CD4-positive, alpha-beta T cell treated with Interleukin-21 for 1 hour (primary cell): ENCODE results near the gene ATP5IF1.

ENCODE experiments used
- DNase-seq: peaks from one replicate; pipeline ENCODE4 v3.0.0-alpha.2; 2020

The ATP5IF1 gene

DNA sequence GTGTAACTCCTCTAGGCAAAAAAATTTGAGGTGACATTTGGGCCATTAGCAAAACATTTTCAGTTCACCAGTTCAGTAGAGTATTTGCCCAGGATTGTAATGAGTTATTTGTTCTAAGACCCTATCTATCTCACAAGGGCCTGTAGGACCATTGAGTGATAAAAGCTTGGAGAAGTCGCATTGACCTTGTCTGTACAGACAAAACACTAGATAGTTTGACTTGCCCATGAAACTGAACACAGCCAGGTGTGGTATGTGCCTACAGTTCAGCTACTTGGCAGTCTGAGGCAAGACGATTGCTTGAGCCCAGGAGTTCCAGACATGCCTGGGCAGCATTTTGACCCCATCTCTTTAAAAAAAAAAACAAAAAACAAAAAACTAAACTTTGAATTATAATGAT is 3.1 kb downstream of the ATP5IF1 start:
- DNase-seq: no peak

DNA sequence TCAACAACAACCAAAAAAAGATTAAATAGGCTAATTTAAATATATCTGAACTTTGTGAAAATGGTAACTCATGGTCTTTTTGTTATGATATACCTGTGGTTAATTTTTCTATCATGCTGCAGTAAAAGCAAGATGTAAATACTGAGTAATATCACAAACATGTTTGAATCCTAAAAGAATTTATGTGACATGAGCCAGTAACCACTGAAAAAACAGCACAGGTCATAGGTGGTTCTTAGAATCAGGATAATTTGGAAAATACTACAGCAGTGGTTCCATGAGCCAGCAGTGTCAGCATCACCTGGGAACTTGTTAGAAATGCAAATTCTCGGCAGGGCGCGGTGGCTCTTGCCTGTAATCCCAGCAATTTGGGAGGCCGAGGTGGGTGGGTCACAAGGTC is 4.1 kb downstream of the ATP5IF1 start:
- no peak for DNase-seq

- DNase-seq: no peak
Observed at GRCh38 chr1:28241638-28242241, 5.8 kb downstream of the ATP5IF1 start.

DNA sequence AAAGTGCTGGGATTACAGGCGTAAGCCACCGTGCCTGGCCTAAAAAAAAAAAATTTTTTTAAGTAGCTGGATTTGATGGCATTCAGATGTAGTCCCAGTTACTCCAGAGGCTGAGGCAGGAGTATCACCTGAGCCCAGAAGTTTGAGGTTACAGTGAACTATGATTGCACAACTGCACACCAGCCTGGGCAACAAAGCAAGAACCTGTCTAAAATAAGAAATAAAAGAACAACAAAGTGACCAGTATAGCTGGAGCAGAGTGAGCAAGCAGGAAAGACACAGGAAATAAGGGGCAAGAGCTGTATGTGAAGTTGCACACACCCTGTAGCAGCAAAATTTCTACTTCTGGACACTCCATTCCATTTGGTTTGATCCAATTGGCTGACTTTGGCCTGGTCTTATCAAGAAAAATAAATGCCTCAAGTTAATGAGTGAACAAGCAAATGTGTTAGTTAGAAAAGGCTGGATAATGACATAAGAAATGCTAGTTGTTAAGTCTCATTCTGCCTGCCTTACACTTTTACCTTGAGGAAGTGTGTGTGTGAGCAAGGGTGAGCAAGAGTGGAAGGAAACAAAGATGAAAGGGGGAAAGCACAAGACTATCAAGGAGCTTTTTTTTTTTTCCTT is 7.9 kb downstream of the ATP5IF1 start:
- DNase-seq: peak; percentile 31

DNA sequence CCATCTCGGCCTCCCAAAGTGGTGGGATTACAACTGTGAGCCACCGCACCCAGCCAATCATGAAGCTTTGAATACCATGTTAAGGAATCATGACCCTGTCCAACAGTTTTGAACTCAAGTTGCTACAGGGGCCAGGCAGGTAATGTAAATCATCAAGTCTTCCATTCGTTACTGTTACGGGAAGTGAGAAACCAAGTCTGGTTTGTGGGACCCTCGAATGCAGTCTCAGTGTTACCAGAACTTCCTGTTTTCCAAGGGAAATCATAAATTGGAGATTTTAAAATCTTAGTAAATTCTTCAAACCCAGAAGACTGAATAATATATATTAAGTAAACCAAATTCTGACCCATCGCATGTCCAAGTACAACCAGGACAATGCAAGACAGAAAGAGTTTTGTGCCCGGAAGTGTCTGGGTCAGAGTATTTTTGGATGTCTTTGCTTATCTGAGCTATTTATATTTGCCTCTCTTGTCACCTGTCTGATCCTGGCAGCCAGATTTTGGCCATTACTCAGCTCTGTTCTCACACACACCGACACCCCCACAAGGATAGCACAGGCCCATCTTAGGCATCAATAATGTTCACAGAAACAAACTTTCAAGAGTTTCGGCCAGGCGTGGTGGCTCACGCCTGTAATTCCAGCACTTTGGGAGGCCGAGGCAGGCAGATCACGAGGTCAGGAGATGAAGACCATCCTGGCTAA is 8.8 kb downstream of the ATP5IF1 start:
- DNase-seq: no peak

- DNase-seq: peak; percentile 86
Observed at GRCh38 chr1:28246427-28246832, 10.5 kb downstream of the ATP5IF1 start.

GRCh38 chr1:28247612-28248272 is 11.8 kb downstream of the ATP5IF1 start:
- no peak for DNase-seq

GRCh38 chr1:28248273-28249012 is 12.5 kb downstream of the ATP5IF1 start:
- peak; percentile 86 for DNase-seq

- DNase-seq: no peak
Observed at GRCh38 chr1:28249013-28249865, 13.3 kb downstream of the ATP5IF1 start.

DNA sequence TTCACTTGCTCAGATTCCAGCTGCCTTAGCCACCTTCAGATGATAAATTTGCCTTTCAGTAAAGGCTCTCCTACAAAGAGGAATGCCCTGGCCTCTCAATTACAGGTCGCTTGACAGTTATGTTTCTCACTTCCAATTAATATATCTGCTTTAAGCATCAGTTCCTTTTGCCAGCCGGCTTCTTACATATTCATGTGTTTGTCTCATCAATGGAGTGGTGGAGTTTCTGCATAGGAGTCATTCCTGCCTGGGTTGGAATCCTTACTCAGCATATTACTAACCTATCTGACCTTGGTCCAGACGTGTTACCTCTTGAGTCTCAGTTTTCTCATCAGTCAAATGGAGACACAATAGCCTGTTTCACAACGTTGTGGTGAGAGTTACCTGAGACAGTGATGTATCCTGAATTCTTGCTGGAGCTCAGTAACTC is 14.0 kb downstream of the ATP5IF1 start:
- DNase-seq: no peak

- peak; percentile 74 for DNase-seq
Observed at GRCh38 chr1:28256197-28256827, 20.4 kb downstream of the ATP5IF1 start.

DNA sequence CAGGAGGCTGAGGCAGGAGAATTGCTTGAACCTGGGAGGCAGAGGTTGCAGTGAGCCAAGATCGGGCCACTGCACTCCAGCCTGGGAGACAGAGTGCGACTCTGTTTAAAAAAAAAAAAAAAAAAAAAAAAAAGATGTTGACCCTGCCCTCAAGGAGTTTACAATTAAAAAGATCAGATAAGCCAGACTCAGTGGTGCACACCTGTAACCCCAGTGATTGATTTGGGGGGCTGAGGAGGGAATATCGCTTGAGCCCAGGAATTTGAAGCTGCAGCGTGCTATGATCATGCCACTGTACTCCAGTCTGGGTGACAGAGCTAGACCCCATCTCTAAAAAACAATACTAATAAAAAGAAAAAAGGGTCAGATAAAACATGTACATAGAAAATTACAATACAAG is 21.8 kb downstream of the ATP5IF1 start:
- no peak for DNase-seq

DNA sequence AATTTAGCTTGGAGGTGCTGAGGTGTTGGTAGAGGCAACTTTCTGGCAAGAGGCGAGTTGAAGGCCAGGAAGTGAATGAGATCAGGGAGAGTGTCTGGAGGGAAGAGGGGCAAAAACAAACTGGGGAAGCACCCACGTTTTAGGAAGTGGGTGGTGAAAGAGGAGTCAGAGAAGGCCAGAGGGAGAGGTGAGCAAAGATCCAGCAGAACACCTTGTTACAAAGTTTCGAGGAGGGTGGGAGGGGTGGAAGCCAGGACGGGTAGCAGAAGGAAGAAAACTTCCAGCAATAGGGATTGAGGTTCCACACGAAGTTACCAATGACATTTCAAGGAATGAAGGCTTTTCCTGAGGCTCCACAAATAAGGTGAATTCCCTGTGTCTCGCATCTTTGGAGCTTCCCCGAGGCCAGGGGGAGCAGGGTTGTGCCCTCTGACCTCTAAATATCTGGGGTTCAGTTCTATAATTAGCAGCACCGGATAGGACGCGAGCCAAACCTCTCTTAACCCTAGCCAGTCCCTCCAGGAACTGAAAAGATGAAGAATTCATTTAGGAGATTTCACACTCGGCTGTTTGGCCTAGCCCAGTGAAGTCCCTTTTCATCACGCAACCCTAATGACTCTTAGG is 22.8 kb downstream of the ATP5IF1 start:
- no peak for DNase-seq

GRCh38 chr1:28259252-28259933 is 23.5 kb downstream of the ATP5IF1 start, which contains the start of gene SESN2:
SESN2 (plus strand) TSS chr1:28259518; CDS start chr1:28259848, 330 bp downstream.
- peak; percentile 99 for DNase-seq

DNA sequence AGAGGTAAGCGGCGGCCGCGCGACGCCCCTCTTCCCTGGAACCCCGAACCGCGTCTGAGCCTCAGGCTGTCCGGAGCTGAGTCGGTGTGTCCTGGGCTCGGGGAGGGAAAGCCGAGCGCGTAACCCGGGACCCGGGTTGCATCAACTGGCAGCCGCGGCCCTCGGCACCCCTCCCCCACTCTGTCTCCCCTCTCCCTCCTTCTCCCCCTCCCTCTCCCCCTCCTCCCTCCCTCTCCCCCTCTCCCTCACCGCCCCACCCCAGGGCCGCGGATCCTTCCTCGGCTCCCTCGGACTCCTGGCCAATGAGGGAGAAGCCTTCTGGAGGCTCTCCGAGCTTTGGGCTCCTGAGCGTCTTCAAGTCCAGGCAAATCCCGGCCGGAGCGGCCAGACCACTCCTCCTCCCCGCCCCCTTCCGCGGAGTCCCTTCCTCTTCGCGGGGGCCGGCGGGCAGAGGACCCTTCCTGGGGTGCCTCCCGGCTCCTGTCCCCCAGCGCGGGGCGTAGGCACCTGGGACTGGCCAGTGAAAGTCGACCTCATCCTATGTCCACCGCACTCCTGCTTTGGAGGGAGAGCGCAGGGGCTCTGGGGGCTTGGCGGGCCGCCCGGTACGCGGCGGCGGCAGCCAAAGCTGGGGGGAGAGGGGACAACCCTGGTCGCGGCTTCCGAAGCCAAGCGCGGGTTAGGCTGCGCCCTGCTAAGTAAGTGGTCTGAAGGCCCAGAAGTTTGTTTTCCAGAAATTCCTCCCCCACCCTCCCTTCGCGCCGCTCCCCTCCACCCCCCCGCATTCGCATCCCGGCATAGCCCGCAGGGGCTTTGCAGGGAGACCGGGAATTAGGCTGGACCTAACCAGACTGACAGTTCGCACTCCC is 24.2 kb downstream of the ATP5IF1 start:
- peak; percentile 32 for DNase-seq

GRCh38 chr1:28260803-28261174 is 24.9 kb downstream of the ATP5IF1 start:
- no peak for DNase-seq

DNA sequence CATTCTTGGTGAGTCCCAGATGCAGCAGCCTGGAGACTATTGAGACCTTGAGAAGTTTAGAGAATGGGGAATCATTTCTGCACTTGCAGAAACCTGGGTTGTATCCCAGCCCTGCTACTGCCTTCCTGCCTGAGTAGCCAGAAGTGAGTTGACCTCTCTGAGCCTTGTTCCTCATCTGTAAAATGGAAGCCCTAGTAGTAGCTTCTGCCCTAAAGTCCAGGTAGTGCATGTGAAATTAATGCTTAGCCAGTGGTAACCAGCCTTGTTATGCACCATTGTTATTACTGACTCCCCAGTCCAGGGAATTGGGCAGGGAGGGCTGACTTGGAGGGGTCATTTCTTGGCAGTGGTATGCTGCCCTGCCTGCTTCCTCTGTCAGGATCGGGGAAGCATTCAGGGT is 29.0 kb downstream of the ATP5IF1 start:
- no peak for DNase-seq

DNA sequence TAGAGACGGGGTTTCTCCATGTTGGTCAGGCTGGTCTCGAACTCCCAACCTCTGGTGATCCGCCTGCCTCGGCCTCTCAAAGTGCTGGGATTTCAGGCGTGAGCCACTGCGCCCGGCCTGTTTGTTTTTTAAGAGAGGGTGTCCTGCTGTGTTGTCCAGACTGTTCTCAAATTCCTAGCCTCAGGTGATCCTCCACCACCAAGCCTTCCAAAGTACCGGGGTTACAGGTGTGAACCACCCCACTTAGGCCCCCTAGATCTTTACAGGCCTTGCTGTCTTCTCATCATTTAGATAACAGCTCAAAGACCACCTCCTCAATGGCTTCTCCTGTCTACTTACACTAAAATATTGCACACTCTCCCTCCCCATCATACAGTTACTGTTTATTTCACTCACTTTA is 29.7 kb downstream of the ATP5IF1 start:
- no peak for DNase-seq

DNA sequence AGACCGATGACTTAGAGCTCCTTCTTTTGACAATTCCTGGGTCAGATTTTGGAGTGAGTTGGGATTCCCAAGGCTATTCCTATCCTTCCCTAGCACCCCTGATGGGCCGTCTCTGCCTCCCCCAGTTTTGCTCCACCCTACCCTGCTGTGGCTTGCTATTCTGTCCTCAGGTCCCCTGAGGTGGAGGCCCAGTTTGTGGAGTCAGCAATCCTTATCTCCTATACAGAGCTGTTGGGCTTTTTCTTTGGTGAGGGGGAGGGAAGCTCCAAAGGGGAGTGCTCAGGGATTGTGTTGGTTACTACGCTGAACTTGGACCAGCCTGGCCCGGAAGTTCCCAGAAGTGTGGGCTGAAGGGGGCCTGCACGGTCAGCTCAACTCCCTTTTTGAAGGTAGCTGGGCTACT is 31.0 kb downstream of the ATP5IF1 start:
- DNase-seq: no peak
